Measurements from ENCODE around the gene PSMD6. TPM values are rescaled to one million over a fixed set of nuclear protein-coding genes. Genes with fewer than 3 reads are reported as not detected.

PSMD6 gene
- total RNA-seq, 1 donor from 2014 or later: 97.6 TPM

DNA sequence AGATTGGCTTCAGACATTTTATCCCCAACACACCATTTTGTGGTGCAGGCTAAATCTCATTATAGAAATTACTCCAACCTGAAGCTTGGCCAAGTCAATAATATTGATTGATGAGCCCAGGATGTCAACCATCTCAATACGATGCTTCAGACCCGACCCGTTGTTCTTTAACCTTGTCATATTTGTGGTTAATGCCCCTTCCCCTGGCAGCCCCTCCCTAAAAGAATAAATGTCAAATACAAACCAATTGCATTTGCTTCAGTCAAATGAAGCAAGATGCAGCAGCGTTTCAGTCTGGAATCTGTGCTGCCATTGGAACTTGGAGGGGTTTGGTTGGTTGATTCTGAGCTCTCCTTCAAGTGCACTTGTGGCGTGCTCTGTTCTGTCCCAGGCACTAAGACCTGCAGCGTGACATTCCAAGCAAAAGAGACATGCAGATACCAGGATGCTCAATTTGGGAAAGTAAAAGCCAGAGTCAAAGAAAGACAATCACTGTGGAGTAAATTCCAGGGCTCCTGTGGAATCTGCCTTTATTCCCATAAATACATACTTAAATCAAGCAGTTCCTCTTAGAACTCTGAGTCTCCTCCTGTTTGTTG, 23.8 kb upstream of the PSMD6 start:
- intact Hi-C loops (cut with micrococcal nuclease): no loop called here

GRCh38 chr3:64046592-64046991, 23.3 kb upstream of the PSMD6 start:
- intact Hi-C loops (cut with micrococcal nuclease): no loop called here

DNA sequence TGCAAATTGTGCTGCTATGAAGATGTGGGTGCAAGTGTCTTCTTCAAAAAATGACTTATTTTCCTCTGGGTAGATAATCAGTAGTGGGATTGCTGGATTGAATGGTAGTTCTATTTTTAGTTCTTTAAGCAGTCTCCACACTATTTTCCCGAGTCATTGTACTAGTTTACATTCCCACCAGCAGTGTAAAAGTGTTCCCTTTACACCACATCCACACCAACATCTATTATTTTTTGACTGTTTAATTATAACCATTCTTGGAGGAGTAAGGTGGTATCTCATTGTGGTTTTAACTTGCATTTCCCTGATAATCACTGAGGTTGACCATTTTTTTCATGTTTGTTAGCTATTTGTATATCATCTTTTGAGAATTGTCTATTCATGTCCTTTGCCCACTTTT, 19.7 kb upstream of the PSMD6 start:
- intact Hi-C loops (cut with micrococcal nuclease): no loop called here

DNA sequence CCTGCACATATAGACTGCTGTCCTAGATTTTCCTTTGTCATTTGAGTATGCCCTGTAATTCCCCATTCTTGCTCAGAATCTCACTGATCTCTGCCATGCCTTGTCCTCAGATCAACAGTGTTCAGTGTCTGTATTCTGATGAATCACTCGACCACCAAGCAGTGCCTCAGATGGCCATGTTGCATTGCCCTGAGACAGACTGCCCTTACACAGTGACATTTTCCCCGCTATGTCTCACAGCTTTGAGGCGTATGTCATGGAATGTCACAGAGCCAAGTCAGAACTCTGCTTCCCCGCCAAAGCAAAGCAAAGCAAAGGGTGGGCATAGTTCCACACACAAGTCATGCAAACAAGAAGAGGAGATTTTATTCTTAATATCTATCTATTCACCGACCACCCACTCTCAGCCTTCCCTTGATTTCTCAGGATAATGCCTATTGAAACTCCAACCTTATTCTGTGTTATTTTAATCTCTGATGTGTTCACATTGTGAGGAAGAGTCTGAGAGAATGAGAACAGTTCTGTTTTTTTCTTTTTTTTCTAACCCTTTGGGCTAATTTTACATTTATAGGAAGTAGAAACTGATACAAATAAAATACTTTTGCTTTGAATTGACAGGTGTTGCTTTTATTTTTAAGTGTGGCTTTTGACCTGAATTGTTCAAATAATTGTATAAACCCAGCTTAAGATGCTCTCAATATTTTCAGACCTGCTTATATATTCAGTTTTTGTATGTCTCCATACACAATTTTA, 16.9 kb upstream of the PSMD6 start:
- intact Hi-C loops (cut with micrococcal nuclease): no loop called here

GRCh38 chr3:64039332-64039731, 16.0 kb upstream of the PSMD6 start:
- intact Hi-C loops (cut with micrococcal nuclease): no loop called here

DNA sequence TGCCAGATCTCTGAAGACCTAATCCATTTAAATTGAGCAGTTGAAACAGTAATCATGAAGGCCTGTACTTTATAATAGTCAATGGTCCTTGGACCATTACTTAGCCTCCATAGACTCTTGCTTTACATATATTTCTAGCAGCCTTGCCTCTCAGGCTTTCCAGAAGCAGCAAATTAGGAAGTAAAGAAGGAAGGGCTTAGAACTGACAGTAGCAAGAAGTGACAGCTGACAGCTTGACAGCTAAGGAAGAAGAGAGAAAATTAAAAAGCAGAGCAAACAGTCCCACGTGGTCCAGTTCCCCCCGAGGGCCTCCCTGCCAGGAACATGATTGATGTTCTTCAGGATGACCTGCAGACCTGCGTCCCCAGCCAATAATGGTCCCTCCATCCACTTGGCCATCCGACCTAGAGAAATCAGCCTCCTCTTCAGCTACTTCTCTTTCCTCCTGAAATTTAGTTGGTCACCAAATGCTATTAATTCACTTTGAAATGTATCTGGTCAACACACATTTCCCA, 15.0 kb upstream of the PSMD6 start:
- intact Hi-C loops (cut with micrococcal nuclease): no loop called here

GRCh38 chr3:64037084-64037483, 13.8 kb upstream of the PSMD6 start:
- intact Hi-C loops (cut with micrococcal nuclease): no loop called here

- intact Hi-C loops (cut with micrococcal nuclease): no loop called here
Measured at GRCh38 chr3:64033069-64033468, 9.8 kb upstream of the PSMD6 start.

- intact Hi-C loops (cut with micrococcal nuclease): loop anchor here (2.0 kb wide), 1 partner anchor 319 kb away; no protein-coding TSS in a partner anchor
Measured at GRCh38 chr3:64031540-64032508, 8.5 kb upstream of the PSMD6 start.

- intact Hi-C loops (cut with micrococcal nuclease): loop anchor here (1.0 to 2.0 kb wide), 4 partner anchors 320 to 454 kb away; no protein-coding TSS in a partner anchor
Measured at GRCh38 chr3:64030741-64031140, 7.4 kb upstream of the PSMD6 start.

GRCh38 chr3:64029287-64029686, 6.0 kb upstream of the PSMD6 start:
- intact Hi-C loops (cut with micrococcal nuclease): no loop called here

GRCh38 chr3:64028754-64029153, 5.5 kb upstream of the PSMD6 start:
- intact Hi-C loops (cut with micrococcal nuclease): no loop called here

DNA sequence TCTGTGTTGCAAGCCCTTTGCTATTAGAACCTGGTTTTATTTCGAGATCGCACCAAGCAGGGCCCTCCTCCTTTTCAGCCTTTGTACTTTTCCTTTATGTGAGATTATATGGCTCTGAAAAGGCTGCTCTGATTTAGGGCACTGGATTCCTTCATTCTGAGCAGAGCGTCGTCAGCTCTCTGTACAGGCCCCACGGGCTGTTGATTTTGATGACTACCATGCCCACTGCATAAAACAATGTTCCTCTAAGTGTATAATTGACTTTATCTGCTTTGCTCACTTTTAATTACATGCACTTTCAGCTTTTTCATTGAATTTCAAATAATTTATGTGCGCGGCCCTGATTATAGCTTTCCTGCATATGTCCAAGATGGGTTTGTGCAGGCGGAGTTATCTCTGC, 4.4 kb upstream of the PSMD6 start:
- intact Hi-C loops (cut with micrococcal nuclease): no loop called here

DNA sequence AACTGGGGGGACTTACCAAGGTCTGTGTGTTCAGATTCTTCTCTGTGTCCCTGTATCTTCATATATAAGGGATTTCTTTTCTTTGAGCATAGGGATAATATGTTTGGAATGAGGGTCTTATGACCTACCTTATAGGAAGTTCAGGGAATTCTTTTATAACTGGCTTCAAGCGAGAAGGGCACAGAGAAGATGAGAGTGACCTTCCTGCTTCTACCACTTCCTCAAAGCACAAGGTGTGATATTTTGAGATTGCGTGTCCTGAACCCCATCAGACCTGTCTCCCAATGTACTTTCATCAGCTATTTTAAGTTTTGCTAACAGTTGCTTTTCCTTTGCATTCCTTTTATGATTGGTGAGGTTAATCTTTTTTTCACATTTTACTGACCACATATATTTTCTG, 3.1 kb upstream of the PSMD6 start:
- intact Hi-C loops (cut with micrococcal nuclease): no loop called here

DNA sequence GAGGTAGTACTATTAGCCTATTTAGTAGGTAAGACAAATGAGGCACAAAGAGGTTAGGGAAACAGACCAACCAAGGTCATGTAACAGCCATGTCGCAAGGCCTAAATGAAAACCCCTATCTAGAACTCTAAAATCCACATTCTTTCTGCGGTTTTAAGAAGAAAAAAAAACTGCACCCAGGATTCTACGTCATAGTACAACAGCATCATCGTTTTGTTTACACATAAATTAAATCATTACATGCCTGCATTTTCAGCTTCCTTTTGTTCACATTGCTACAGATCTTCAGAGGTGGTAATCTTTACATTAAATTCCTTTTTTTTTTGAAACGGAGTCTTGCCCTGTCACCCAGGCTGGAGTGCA, 548 bp upstream of the PSMD6 start:
- intact Hi-C loops (cut with micrococcal nuclease): loop anchor here (1.0 to 2.0 kb wide), 6 partner anchors 56 to 461 kb away; partner anchors contain the start of gene SCAANT1

- intact Hi-C loops (cut with micrococcal nuclease): loop anchor here (1.0 to 2.0 kb wide), 6 partner anchors 54 to 462 kb away; partner anchors contain the start of gene SCAANT1
Measured at GRCh38 chr3:64022451-64023186, 675 bp downstream of the PSMD6 start.

- intact Hi-C loops (cut with micrococcal nuclease): loop anchor here (2.0 kb wide), 2 partner anchors 29 to 463 kb away; no protein-coding TSS in a partner anchor
Measured at GRCh38 chr3:64021922-64022321, 1.4 kb downstream of the PSMD6 start.

- intact Hi-C loops (cut with micrococcal nuclease): loop anchor here (2.0 kb wide), 1 partner anchor 27 kb away; no protein-coding TSS in a partner anchor
Measured at GRCh38 chr3:64019879-64020278, 3.4 kb downstream of the PSMD6 start.

DNA sequence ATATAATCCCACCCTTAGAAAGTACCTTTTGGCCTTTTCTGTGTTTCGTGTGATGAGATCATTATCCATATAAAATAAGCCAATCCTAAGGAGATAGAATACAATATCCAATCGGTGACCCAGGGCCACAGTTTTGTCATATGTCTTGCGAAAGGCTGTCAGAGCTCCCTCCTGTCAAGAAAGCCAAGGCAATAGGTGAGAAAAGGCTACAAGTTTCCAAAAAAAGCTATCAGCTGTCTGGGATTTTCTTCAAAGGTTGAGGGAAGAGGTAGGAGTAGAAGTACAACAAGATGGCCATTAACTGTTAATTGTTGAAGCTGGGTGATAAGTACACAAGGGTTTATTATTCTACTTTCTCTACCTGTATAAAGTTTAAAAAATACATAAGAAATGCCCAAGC, 4.0 kb downstream of the PSMD6 start:
- intact Hi-C loops (cut with micrococcal nuclease): no loop called here

DNA sequence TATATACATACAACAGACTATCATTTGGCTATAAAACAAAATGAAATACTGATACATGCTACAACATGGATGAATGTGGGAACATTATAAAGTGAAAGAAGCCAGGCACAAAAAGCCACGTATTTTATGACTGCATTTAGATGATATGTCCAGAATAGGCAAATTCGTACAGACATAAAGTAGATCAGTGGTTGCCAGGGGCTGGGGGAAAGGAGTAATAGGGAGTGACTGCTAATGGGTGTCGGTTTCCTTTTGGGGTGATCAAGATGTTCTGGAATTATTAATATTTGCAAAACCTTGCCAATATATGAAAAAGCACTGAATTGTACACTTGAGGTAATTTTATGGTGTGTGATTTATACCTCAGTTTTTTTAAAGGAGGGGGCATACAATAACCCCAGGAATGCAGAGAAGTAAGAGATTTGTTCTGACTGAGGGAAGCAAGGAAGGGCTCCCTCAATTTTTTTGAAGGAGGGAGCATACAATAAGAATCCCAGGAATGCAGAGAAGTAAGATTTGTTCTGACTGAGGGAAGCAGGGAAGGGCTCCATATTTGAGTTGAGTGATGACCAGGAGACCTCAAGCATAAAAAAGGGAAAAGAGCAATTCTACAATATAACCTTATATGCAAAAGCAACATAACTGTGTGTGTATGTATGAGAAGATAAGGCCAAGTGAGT, 6.2 kb downstream of the PSMD6 start:
- intact Hi-C loops (cut with micrococcal nuclease): no loop called here
